Caco-2 (cell line): ENCODE results near the gene LRRC46. TPM values are rescaled to one million over a fixed set of nuclear protein-coding genes. Genes with fewer than 3 reads are reported as not detected.

Experiments used
- BruUV-seq: library from RNA; stranded (reverse); fragments of 400-500 nt; replicated peaks from 2 replicates; lab custom pipeline; 2021; lab: Mats Ljungman, UMichigan
- CTCF ChIA-PET: fragments of 300-600 bp; sonication (Branson Sonifier 250); formaldehyde crosslinking; loops from one replicate; lab custom pipeline; 2022; ENCODE audit warnings: antibody characterized with exemption; lab: Charles Lee
- POLR2A ChIA-PET: fragments of 300-600 bp; sonication (Branson Sonifier 250); formaldehyde crosslinking; loops from one replicate; lab custom pipeline; 2022; ENCODE audit warnings: antibody characterized with exemption; lab: Charles Lee
- DNase-seq, 2 experiments: peaks; one replicate each; pipeline versions ENCODE4 v3.0.0 to v3.0.0-alpha.2; 2020 to 2022
- H3K27me3 ChIP-seq: replicated peaks from 2 replicates; pipeline ENCODE4 v1.6.0; 2011; ENCODE audit warnings: low read length; ENCODE audit not compliant: control insufficient read depth, insufficient read depth
- H3K36me3 ChIP-seq: 2 replicates; pipeline ENCODE4 v1.5.1; 2011; ENCODE audit warnings: low read length; ENCODE audit not compliant: control insufficient read depth, insufficient read depth
- H3K4me1 ChIP-seq: fragments of 250-450 bp; sonication (Bioruptor Pico); 2 replicates; pipeline ENCODE4 v1.5.1; 2020; ENCODE audit warnings: mild to moderate bottlenecking
- H3K4me3 ChIP-seq: 2 replicates; pipeline ENCODE4 v1.5.1; 2011; ENCODE audit warnings: low read depth, mild to moderate bottlenecking, control low read depth, low read length
- H3K9me3 ChIP-seq: fragments of 250-450 bp; sonication (Bioruptor Pico); 2 replicates; pipeline ENCODE4 v1.5.1; 2020; ENCODE audit warnings: mild to moderate bottlenecking, moderate library complexity
- H3K27ac Mint-ChIP-seq: one replicate; pipeline ENCODE4 v1.8.0; 2022; ENCODE audit warnings: mixed read lengths; ENCODE audit not compliant: unreplicated experiment
- H3K27me3 Mint-ChIP-seq: one replicate; pipeline ENCODE4 v1.8.0; 2022; ENCODE audit warnings: mixed read lengths; ENCODE audit not compliant: insufficient read depth, unreplicated experiment
- H3K36me3 Mint-ChIP-seq: one replicate; pipeline ENCODE4 v1.8.0; 2022; ENCODE audit warnings: mild to moderate bottlenecking, mixed read lengths; ENCODE audit not compliant: insufficient read depth, unreplicated experiment
- H3K4me1 Mint-ChIP-seq: one replicate; pipeline ENCODE4 v1.8.0; 2022; ENCODE audit warnings: low read depth, mixed read lengths; ENCODE audit not compliant: unreplicated experiment
- H3K4me3 Mint-ChIP-seq: one replicate; pipeline ENCODE4 v1.8.0; 2022; ENCODE audit warnings: mild to moderate bottlenecking, moderate library complexity, mixed read lengths; ENCODE audit not compliant: unreplicated experiment
- H3K9me3 Mint-ChIP-seq: one replicate; pipeline ENCODE4 v1.8.0; 2022; ENCODE audit warnings: mixed read lengths; ENCODE audit not compliant: unreplicated experiment
- CTCF ChIP-seq, 2 experiments: fragments of 200-600 bp in 1 of 2; IDR thresholded peaks; 1 replicate in 1 of 2; 2 replicates in 1 of 2; pipeline versions ENCODE4 v1.5.1 to v1.8.0; 2011 to 2022; ENCODE audit warnings: antibody characterized with exemption in 1 of 2, control low read depth in 1 of 2, inconsistent platforms in 1 of 2, low read depth in 1 of 2, low read length in 1 of 2, mild to moderate bottlenecking in 1 of 2, moderate library complexity in 1 of 2; ENCODE audit not compliant: insufficient read depth in 1 of 2, severe bottlenecking in 1 of 2, unreplicated experiment in 1 of 2
- intact Hi-C: fragments of 100-400 bp; cut with micrococcal nuclease; formaldehyde crosslinking; loops from one replicate; pipeline ENCODE4 v1.10.0; 2022; ENCODE audit not compliant: unreplicated experiment
- total RNA-seq: library from RNA; stranded (reverse); gene quantifications from 2 replicates; pipeline ENCODE4 v1.2.3, GENCODE V29; 2022

LRRC46 gene
- total RNA-seq, 1 experiment from 2014 or later, result 2.3 TPM

GRCh38 chr17:47792979-47793378, 38.5 kb upstream of the LRRC46 start:
- Histone ChIP-seq H3K9me3 (0 out of 2 replicates have a peak, but pooled peaks cover 2% of the 10 kb centered on the region), H3K4me1 (peaks cover 9% of the 10 kb centered on the region; the same call in 1 of the 2 replicates), H3K27me3 (peaks cover 5% of the 10 kb centered on the region), H3K36me3 (no peaks in the 10 kb centered on the region), H3K4me3 (no peak overlapping the region)
- H3K4me3 Mint-ChIP-seq, result no peak overlapping the region
- no peak overlapping the region for H3K27ac Mint-ChIP-seq
- peaks cover 52% of the 10 kb centered on the region for H3K27me3 Mint-ChIP-seq
- intact Hi-C loops, result no loop called here
- no peak for TF ChIP-seq CTCF (IDR thresholded peaks at IDR 0.05; ENCODE audit: insufficient read depth in 1 of 2, low read depth in 1 of 2, low read length in 1 of 2, severe bottlenecking in 1 of 2, unreplicated experiment in 1 of 2)
- POLR2A ChIA-PET, result no interaction called here
- no TSS peak for BruUV-seq
- H3K4me1 Mint-ChIP-seq, result peaks cover 17% of the 10 kb centered on the region
- no peaks in the 10 kb centered on the region for H3K9me3 Mint-ChIP-seq
- CTCF ChIA-PET, result interaction anchor here (1.6 kb wide), 1 partner anchor 60 kb away, joined by 4 read pairs; the partner anchor contains the start of gene TBX21
- DNase-seq, result peak in 1 of 2 experiments; percentile 19
- H3K36me3 Mint-ChIP-seq, result no peaks in the 10 kb centered on the region

DNA sequence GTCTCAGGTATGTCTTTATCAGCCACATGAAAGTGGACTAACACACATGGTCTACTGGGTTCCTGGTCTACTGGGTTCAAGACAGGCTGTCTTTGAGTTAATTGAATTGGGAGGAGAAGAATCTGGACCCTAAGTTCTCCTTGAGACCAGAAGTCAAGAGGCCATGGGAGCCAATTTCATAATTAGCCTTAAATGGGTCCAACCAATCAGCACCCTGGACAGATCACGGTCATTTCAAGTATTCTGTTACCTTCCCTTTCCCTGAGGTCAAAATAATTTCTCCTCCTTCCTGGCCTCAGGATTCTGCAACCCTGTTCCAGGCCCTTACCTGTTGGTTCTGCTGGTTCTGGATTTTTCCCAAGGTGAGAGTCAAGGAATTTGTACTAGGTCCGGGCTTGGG, 33.7 kb upstream of the LRRC46 start:
- H3K27me3 Mint-ChIP-seq, result peaks cover 19% of the 10 kb centered on the region
- Histone ChIP-seq H3K4me1 (no peaks in the 10 kb centered on the region), H3K36me3 (no peaks in the 10 kb centered on the region), H3K27me3 (no peaks in the 10 kb centered on the region), H3K9me3 (no peaks in the 10 kb centered on the region), H3K4me3 (no peak overlapping the region)
- H3K9me3 Mint-ChIP-seq, result no peaks in the 10 kb centered on the region
- H3K36me3 Mint-ChIP-seq, result no peaks in the 10 kb centered on the region
- no peak overlapping the region for H3K4me3 Mint-ChIP-seq
- no TSS peak for BruUV-seq
- POLR2A ChIA-PET, result no interaction called here
- no peak for TF ChIP-seq CTCF (IDR thresholded peaks at IDR 0.05; ENCODE audit: insufficient read depth in 1 of 2, low read depth in 1 of 2, low read length in 1 of 2, severe bottlenecking in 1 of 2, unreplicated experiment in 1 of 2)
- peak; percentile 32 to 63 for DNase-seq
- no peak overlapping the region for H3K27ac Mint-ChIP-seq
- intact Hi-C loops, result no loop called here
- CTCF ChIA-PET, result interaction anchor here (0.5 to 0.9 kb wide), 3 partner anchors 16 to 104 kb away, joined by 3 to 5 read pairs (median 3); partner anchors contain the start of gene TBKBP1
- no peaks in the 10 kb centered on the region for H3K4me1 Mint-ChIP-seq

DNA sequence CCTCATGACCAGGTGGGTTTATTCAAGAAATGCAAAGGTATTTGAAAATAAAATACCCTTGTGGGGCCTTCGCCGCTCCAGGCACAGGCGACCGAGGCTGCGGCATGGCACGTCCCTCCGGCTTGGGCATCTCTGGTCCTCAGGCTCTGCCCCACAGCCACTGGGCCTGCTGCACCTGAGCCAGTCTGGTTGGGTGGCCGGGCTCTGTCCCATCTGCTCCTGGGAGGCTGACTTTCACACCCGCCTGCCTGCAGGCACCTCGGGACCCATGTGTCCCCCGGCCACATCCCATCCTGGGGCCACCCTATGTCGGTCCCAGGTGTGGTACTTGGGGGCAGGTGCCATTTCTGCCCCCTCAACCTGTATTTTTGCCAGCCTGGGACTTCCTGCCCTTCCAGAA, 30.8 kb upstream of the LRRC46 start:
- Mint-ChIP-seq H3K36me3 (no peaks in the 10 kb centered on the region), H3K4me3 (no peak overlapping the region), H3K4me1 (no peaks in the 10 kb centered on the region), H3K9me3 (no peaks in the 10 kb centered on the region), H3K27me3 (peaks cover 3% of the 10 kb centered on the region), H3K27ac (no peak overlapping the region)
- peak in 1 of 2 experiments; percentile 40 for DNase-seq
- intact Hi-C loops, result loop anchor here (5.0 kb wide), 1 partner anchor 138 kb away; no protein-coding TSS in a partner anchor
- H3K36me3 ChIP-seq, result no peaks in the 10 kb centered on the region
- CTCF ChIA-PET, result interaction anchor here (0.7 to 1.5 kb wide), 5 partner anchors 9 to 137 kb away, joined by 3 to 9 read pairs (median 4); no protein-coding TSS in a partner anchor
- no peaks in the 10 kb centered on the region for H3K9me3 ChIP-seq
- H3K4me1 ChIP-seq, result no peaks in the 10 kb centered on the region
- POLR2A ChIA-PET, result no interaction called here
- no peak overlapping the region for H3K4me3 ChIP-seq
- no TSS peak for BruUV-seq
- TF ChIP-seq CTCF (IDR thresholded peaks at IDR 0.05; ENCODE audit: insufficient read depth in 1 of 2, low read depth in 1 of 2, low read length in 1 of 2, severe bottlenecking in 1 of 2, unreplicated experiment in 1 of 2), result no peak
- H3K27me3 ChIP-seq, result no peaks in the 10 kb centered on the region
